Activated T-helper 2 cell treated with anti-CD3 and anti-CD28 coated beads, Interferon-gamma antibody, Interleukin-2, Interleukin-4, amounts not matched to agents 10 μg/mL and 5 μg/mL and 100 μg/mL, durations not matched to agents 14 hours and 24 hours and 36 hours (primary cell): ENCODE measurements around the gene CHD9. TPM values are rescaled to one million over a fixed set of nuclear protein-coding genes. Genes with fewer than 3 reads are reported as not detected.
"Not testable (repeated sequence)": the region's sequence is repeated elsewhere in the genome, so short reads cannot be mapped to it uniquely, and the experiment has no call there.

ENCODE experiments used
- DNase-seq: peaks from one replicate; pipeline ENCODE4 v3.0.0; 2021; ENCODE audit warnings: low spot score
- H3K27ac Mint-ChIP-seq: one replicate; pipeline ENCODE4 v1.8.0; 2021; ENCODE audit warnings: mixed read lengths
- H3K27me3 Mint-ChIP-seq: one replicate; pipeline ENCODE4 v1.8.0; 2021; ENCODE audit warnings: low read depth, mixed read lengths
- H3K36me3 Mint-ChIP-seq: one replicate; pipeline ENCODE4 v1.8.0; 2021; ENCODE audit warnings: low read depth, mixed read lengths
- H3K4me1 Mint-ChIP-seq: one replicate; pipeline ENCODE4 v1.8.0; 2021; ENCODE audit warnings: low read depth, mixed read lengths
- H3K4me3 Mint-ChIP-seq: one replicate; pipeline ENCODE4 v1.8.0; 2021; ENCODE audit warnings: low read depth, mild to moderate bottlenecking, moderate library complexity, mixed read lengths
- H3K9me3 Mint-ChIP-seq: one replicate; pipeline ENCODE4 v1.8.0; 2021; ENCODE audit warnings: mixed read lengths
- intact Hi-C: fragments of 100-400 bp; cut with micrococcal nuclease; formaldehyde crosslinking; loops from one replicate; pipeline ENCODE4 v1.15.1; 2023
- total RNA-seq: library from RNA; stranded (reverse); gene quantifications from 2 replicates; pipeline ENCODE4 v1.2.3, GENCODE V29; 2022

The CHD9 gene
- total RNA-seq, 1 donor from 2014 or later, result 27.1 TPM

- Mint-ChIP-seq H3K4me1 (no peaks in the 10 kb centered on the region), H3K9me3 (no peaks in the 10 kb centered on the region), H3K27me3 (no peaks in the 10 kb centered on the region), H3K36me3 (no peaks in the 10 kb centered on the region), H3K27ac (no peak overlapping the region), H3K4me3 (no peak overlapping the region)
- intact Hi-C loops, result loop anchor here (2.0 kb wide), 1 partner anchor 228 kb away; the partner anchor contains the start of gene CHD9
- no peak for DNase-seq
These were observed 227.5 kb downstream of the CHD9 start for GRCh38 chr16:53282328-53282727.

- DNase-seq, result no peak
- Mint-ChIP-seq H3K9me3 (no peaks in the 10 kb centered on the region), H3K27ac (no peak overlapping the region), H3K27me3 (no peaks in the 10 kb centered on the region), H3K4me3 (no peak overlapping the region), H3K36me3 (peaks cover 3% of the 10 kb centered on the region), H3K4me1 (no peaks in the 10 kb centered on the region)
- intact Hi-C loops, result loop anchor here (1.0 to 2.0 kb wide), 2 partner anchors 153 to 228 kb away; partner anchors contain the start of gene CHD9
These were observed 228.5 kb downstream of the CHD9 start for GRCh38 chr16:53282975-53283946.

- Mint-ChIP-seq H3K27ac (no peak overlapping the region), H3K36me3 (peaks cover 13% of the 10 kb centered on the region), H3K4me3 (no peak overlapping the region), H3K4me1 (no peaks in the 10 kb centered on the region), H3K9me3 (no peaks in the 10 kb centered on the region), H3K27me3 (no peaks in the 10 kb centered on the region)
- DNase-seq, result no peak
- intact Hi-C loops, result no loop called here
These were observed 230.4 kb downstream of the CHD9 start for GRCh38 chr16:53285236-53285635.

- H3K27me3 Mint-ChIP-seq, result no peaks in the 10 kb centered on the region
- DNase-seq, result no peak
- H3K4me3 Mint-ChIP-seq, result no peak overlapping the region
- no peaks in the 10 kb centered on the region for H3K4me1 Mint-ChIP-seq
- H3K36me3 Mint-ChIP-seq, result peaks cover 20% of the 10 kb centered on the region
- H3K9me3 Mint-ChIP-seq, result no peaks in the 10 kb centered on the region
- no peak overlapping the region for H3K27ac Mint-ChIP-seq
- intact Hi-C loops, result no loop called here
These were observed 235.7 kb downstream of the CHD9 start for GRCh38 chr16:53290520-53290919.

- H3K27me3 Mint-ChIP-seq, result no peaks in the 10 kb centered on the region
- DNase-seq, result no peak
- no peak overlapping the region for H3K27ac Mint-ChIP-seq
- peaks cover 20% of the 10 kb centered on the region for H3K36me3 Mint-ChIP-seq
- intact Hi-C loops, result no loop called here
- no peaks in the 10 kb centered on the region for H3K9me3 Mint-ChIP-seq
- no peaks in the 10 kb centered on the region for H3K4me1 Mint-ChIP-seq
- no peak overlapping the region for H3K4me3 Mint-ChIP-seq
These were observed 237.1 kb downstream of the CHD9 start for GRCh38 chr16:53291757-53292392.

- no peaks in the 10 kb centered on the region for H3K4me1 Mint-ChIP-seq
- no peak overlapping the region for H3K27ac Mint-ChIP-seq
- no peak overlapping the region for H3K4me3 Mint-ChIP-seq
- no peak for DNase-seq
- H3K9me3 Mint-ChIP-seq, result no peaks in the 10 kb centered on the region
- H3K27me3 Mint-ChIP-seq, result no peaks in the 10 kb centered on the region
- peaks cover 13% of the 10 kb centered on the region for H3K36me3 Mint-ChIP-seq
- intact Hi-C loops, result no loop called here
These were observed 242.7 kb downstream of the CHD9 start for GRCh38 chr16:53297477-53297876.

GRCh38 chr16:53304334-53304733 lies 249.5 kb downstream of the CHD9 start:
- no peaks in the 10 kb centered on the region for H3K9me3 Mint-ChIP-seq
- H3K27me3 Mint-ChIP-seq, result no peaks in the 10 kb centered on the region
- DNase-seq, result no peak
- peaks cover 12% of the 10 kb centered on the region for H3K36me3 Mint-ChIP-seq
- no peak overlapping the region for H3K4me3 Mint-ChIP-seq
- no peak overlapping the region for H3K27ac Mint-ChIP-seq
- intact Hi-C loops, result no loop called here
- no peaks in the 10 kb centered on the region for H3K4me1 Mint-ChIP-seq

GRCh38 chr16:53305743-53306142 lies 251.0 kb downstream of the CHD9 start:
- intact Hi-C loops, result no loop called here
- peaks cover 1% of the 10 kb centered on the region for H3K4me1 Mint-ChIP-seq
- no peak for DNase-seq
- no peak overlapping the region for H3K4me3 Mint-ChIP-seq
- no peaks in the 10 kb centered on the region for H3K9me3 Mint-ChIP-seq
- peaks cover 18% of the 10 kb centered on the region for H3K36me3 Mint-ChIP-seq
- H3K27me3 Mint-ChIP-seq, result no peaks in the 10 kb centered on the region
- H3K27ac Mint-ChIP-seq, result no peak overlapping the region

GRCh38 chr16:53309457-53309856 lies 254.7 kb downstream of the CHD9 start:
- Mint-ChIP-seq H3K9me3 (no peaks in the 10 kb centered on the region), H3K27me3 (no peaks in the 10 kb centered on the region), H3K4me3 (no peak overlapping the region), H3K36me3 (peaks cover 24% of the 10 kb centered on the region), H3K4me1 (peaks cover 1% of the 10 kb centered on the region), H3K27ac (no peak overlapping the region)
- no peak for DNase-seq
- intact Hi-C loops, result no loop called here

GRCh38 chr16:53320992-53321391 lies 266.2 kb downstream of the CHD9 start:
- H3K27ac Mint-ChIP-seq, result no peak overlapping the region
- H3K36me3 Mint-ChIP-seq, result peaks cover 27% of the 10 kb centered on the region
- H3K4me3 Mint-ChIP-seq, result no peak overlapping the region
- DNase-seq, result no peak
- no peaks in the 10 kb centered on the region for H3K4me1 Mint-ChIP-seq
- intact Hi-C loops, result no loop called here
- no peaks in the 10 kb centered on the region for H3K9me3 Mint-ChIP-seq
- no peaks in the 10 kb centered on the region for H3K27me3 Mint-ChIP-seq

- Mint-ChIP-seq H3K27me3 (no peaks in the 10 kb centered on the region), H3K4me3 (no peak overlapping the region), H3K27ac (no peak overlapping the region), H3K9me3 (no peaks in the 10 kb centered on the region), H3K4me1 (no peaks in the 10 kb centered on the region), H3K36me3 (peaks cover 14% of the 10 kb centered on the region)
- DNase-seq, result no peak
- intact Hi-C loops, result no loop called here
These were observed 269.1 kb downstream of the CHD9 start for GRCh38 chr16:53323924-53324323.

- intact Hi-C loops, H3K9me3 Mint-ChIP-seq, H3K4me1 Mint-ChIP-seq, DNase-seq, H3K36me3 Mint-ChIP-seq, H3K4me3 Mint-ChIP-seq, H3K27ac Mint-ChIP-seq, H3K27me3 Mint-ChIP-seq: not testable (repeated sequence)
These were observed 276.2 kb downstream of the CHD9 start for GRCh38 chr16:53330991-53331390.

- no peak overlapping the region for H3K27ac Mint-ChIP-seq
- H3K9me3 Mint-ChIP-seq, result peaks cover 5% of the 10 kb centered on the region
- intact Hi-C loops, result no loop called here
- DNase-seq, result no peak
- H3K4me3 Mint-ChIP-seq, result no peak overlapping the region
- H3K4me1 Mint-ChIP-seq, result peaks cover 1% of the 10 kb centered on the region
- H3K36me3 Mint-ChIP-seq, result no peaks in the 10 kb centered on the region
- H3K27me3 Mint-ChIP-seq, result no peaks in the 10 kb centered on the region
These were observed 279.8 kb downstream of the CHD9 start for GRCh38 chr16:53334581-53334980.
